H9 (cell line): Measurements from ENCODE around the gene SENP7. TPM values are rescaled to one million over a fixed set of nuclear protein-coding genes. Genes with fewer than 3 reads are reported as not detected.
"Not testable (repeated sequence)": the region's sequence is repeated elsewhere in the genome, so short reads cannot be mapped to it uniquely, and the experiment has no call there.

ENCODE experiments used
- DNase-seq: peaks from one replicate; pipeline ENCODE4 v3.0.0-alpha.2; 2017
- H2AFZ ChIP-seq: one replicate; pipeline ENCODE4 v1.6.1; 2013; ENCODE audit warnings: mild to moderate bottlenecking, low read length, control low read depth, moderate library complexity
- H2AK5ac ChIP-seq: 2 replicates; pipeline ENCODE4 v1.6.1; 2013; ENCODE audit warnings: low read length, control low read depth, mixed read lengths; ENCODE audit not compliant: insufficient read length
- H2BK120ac ChIP-seq: one replicate; pipeline ENCODE4 v1.6.1; 2013; ENCODE audit warnings: low read depth, mild to moderate bottlenecking, low read length, control low read depth, inconsistent platforms; ENCODE audit not compliant: poor library complexity, severe bottlenecking
- H2BK12ac ChIP-seq: 2 replicates; pipeline ENCODE4 v1.6.1; 2013; ENCODE audit warnings: low read length, control low read depth, mixed read lengths, low read depth; ENCODE audit not compliant: insufficient read length
- H2BK15ac ChIP-seq: 2 replicates; pipeline ENCODE4 v1.6.1; 2013; ENCODE audit warnings: low read depth, low read length, control low read depth
- H2BK20ac ChIP-seq: one replicate; pipeline ENCODE4 v1.6.1; 2013; ENCODE audit warnings: low read depth, mild to moderate bottlenecking, low read length, control low read depth, inconsistent platforms; ENCODE audit not compliant: poor library complexity, severe bottlenecking
- H2BK5ac ChIP-seq: 2 replicates; pipeline ENCODE4 v1.6.1; 2013; ENCODE audit warnings: low read length, control low read depth, mixed read lengths; ENCODE audit not compliant: insufficient read length
- H3K14ac ChIP-seq: 2 replicates; pipeline ENCODE4 v1.6.1; 2013; ENCODE audit warnings: low read length, control low read depth; ENCODE audit not compliant: insufficient read depth
- H3K18ac ChIP-seq: 2 replicates; pipeline ENCODE4 v1.6.1; 2013; ENCODE audit warnings: low read depth, mild to moderate bottlenecking, mixed read lengths, low read length, control low read depth; ENCODE audit not compliant: insufficient read length
- H3K23ac ChIP-seq: 2 replicates; pipeline ENCODE4 v1.6.1; 2013; ENCODE audit warnings: low read length, control low read depth, mixed read lengths, low read depth; ENCODE audit not compliant: insufficient read length
- H3K23me2 ChIP-seq: 2 replicates; pipeline ENCODE4 v1.6.1; 2013; ENCODE audit warnings: low read depth, mild to moderate bottlenecking, mixed read lengths, low read length, control low read depth; ENCODE audit not compliant: insufficient read length, poor library complexity, severe bottlenecking
- H3K27ac ChIP-seq: 2 replicates; pipeline ENCODE4 v1.5.1; 2013; ENCODE audit warnings: low read length, control low read depth, mixed read lengths, low read depth; ENCODE audit not compliant: insufficient read length
- H3K27me3 ChIP-seq: 2 replicates; pipeline ENCODE4 v1.6.1; 2013; ENCODE audit warnings: low read length, control low read depth, inconsistent platforms; ENCODE audit not compliant: insufficient read depth
- H3K4ac ChIP-seq: 2 replicates; pipeline ENCODE4 v1.6.1; 2013; ENCODE audit warnings: low read depth, mild to moderate bottlenecking, control low read depth, inconsistent platforms, low read length, moderate library complexity
- H3K4me1 ChIP-seq: 2 replicates; pipeline ENCODE4 v1.6.1; 2013; ENCODE audit warnings: low read length, control low read depth, inconsistent platforms; ENCODE audit not compliant: insufficient read depth
- H3K4me2 ChIP-seq: 2 replicates; pipeline ENCODE4 v1.6.1; 2013; ENCODE audit warnings: low read length, control low read depth, mixed read lengths; ENCODE audit not compliant: insufficient read length, insufficient read depth
- H3K56ac ChIP-seq: 2 replicates; pipeline ENCODE4 v1.6.1; 2013; ENCODE audit warnings: low read depth, mild to moderate bottlenecking, mixed read lengths, low read length, control low read depth; ENCODE audit not compliant: insufficient read length
- H3K79me1 ChIP-seq: 2 replicates; pipeline ENCODE4 v1.6.1; 2013; ENCODE audit warnings: low read depth, mild to moderate bottlenecking, moderate library complexity, low read length, control low read depth, inconsistent platforms; ENCODE audit not compliant: insufficient read depth, poor library complexity, severe bottlenecking
- H3K79me2 ChIP-seq: 2 replicates; pipeline ENCODE4 v1.6.1; 2013; ENCODE audit warnings: low read length, control low read depth, inconsistent platforms; ENCODE audit not compliant: insufficient read depth
- H3K9ac ChIP-seq: 2 replicates; pipeline ENCODE4 v1.6.1; 2013; ENCODE audit warnings: low read length, control low read depth, mixed read lengths; ENCODE audit not compliant: insufficient read length; ENCODE audit errors: extremely low read depth
- H3K9me3 ChIP-seq: one replicate; pipeline ENCODE4 v1.6.1; 2013; ENCODE audit warnings: low read depth, low read length, inconsistent platforms; ENCODE audit not compliant: control insufficient read depth
- H3T11ph ChIP-seq: one replicate; pipeline ENCODE4 v1.6.1; 2013; ENCODE audit warnings: mild to moderate bottlenecking, low read length, control low read depth, inconsistent platforms
- H4K20me1 ChIP-seq: one replicate; pipeline ENCODE4 v1.6.1; 2013; ENCODE audit not compliant: control insufficient read depth, insufficient read length, insufficient read depth
- H4K5ac ChIP-seq: 2 replicates; pipeline ENCODE4 v1.6.1; 2013; ENCODE audit warnings: low read depth, mild to moderate bottlenecking, mixed read lengths, low read length, control low read depth; ENCODE audit not compliant: insufficient read length
- H4K8ac ChIP-seq: replicated peaks from 2 replicates; pipeline ENCODE4 v1.6.1; 2013; ENCODE audit warnings: low read length, control low read depth, mixed read lengths, low read depth; ENCODE audit not compliant: insufficient read length
- H4K91ac ChIP-seq: 2 replicates; pipeline ENCODE4 v1.6.1; 2013; ENCODE audit warnings: low read depth, mild to moderate bottlenecking, moderate library complexity, mixed read lengths, low read length, control low read depth; ENCODE audit not compliant: insufficient read length
- H3K27ac Mint-ChIP-seq, 3 experiments: 2 replicates in 2 of 3; 3 replicates in 1 of 3; pipeline ENCODE4 v1.8.0; 2020 to 2021; ENCODE audit warnings: mixed read lengths in 3 of 3, mild to moderate bottlenecking in 1 of 3, moderate library complexity in 1 of 3
- H3K27me3 Mint-ChIP-seq: 2 replicates; pipeline ENCODE4 v1.8.0; 2021; ENCODE audit warnings: low read depth, mild to moderate bottlenecking, moderate library complexity, mixed read lengths
- H3K36me3 Mint-ChIP-seq, 3 experiments: 2 replicates in 2 of 3; 3 replicates in 1 of 3; pipeline ENCODE4 v1.8.0; 2020 to 2021; ENCODE audit warnings: low read depth in 3 of 3, mixed read lengths in 3 of 3; ENCODE audit not compliant: insufficient read depth in 1 of 3
- H3K4me1 Mint-ChIP-seq, 2 experiments: 2 replicates each; pipeline ENCODE4 v1.8.0; 2020; ENCODE audit warnings: mixed read lengths in 2 of 2
- H3K4me3 Mint-ChIP-seq, 2 experiments: 2 replicates in 1 of 2; 3 replicates in 1 of 2; pipeline ENCODE4 v1.8.0; 2020 to 2021; ENCODE audit warnings: mild to moderate bottlenecking in 2 of 2, mixed read lengths in 2 of 2, moderate library complexity in 1 of 2
- H3K9me3 Mint-ChIP-seq, 2 experiments: 2 replicates in 1 of 2; 3 replicates in 1 of 2; pipeline ENCODE4 v1.8.0; 2020; ENCODE audit warnings: mild to moderate bottlenecking in 2 of 2, mixed read lengths in 2 of 2, moderate library complexity in 1 of 2
- CTCF ChIP-seq: fragments of 200-600 bp; sonication (generic); conservative IDR thresholded peaks from 3 replicates; pipeline ENCODE4 v1.8.0; 2021; ENCODE audit warnings: antibody characterized with exemption, mild to moderate bottlenecking
- WGBS: extraction: QIAGEN DNeasy Blood & Tissue Kit; methylation state at CpG from one replicate; pipeline ENCODE4 v1.1.7; 2013; ENCODE audit warnings: missing lambda C conversion rate, low lambda C conversion rate, mixed read lengths; ENCODE audit not compliant: insufficient read length; ENCODE audit errors: extremely low coverage; 5-methylcytosine and 5-hydroxymethylcytosine counted together
- total RNA-seq: library from RNA; stranded (reverse); gene quantifications from 2 replicates; pipeline ENCODE4 v1.2.1, GENCODE V29; 2021

SENP7 gene
- total RNA-seq, 1 experiment from 2014 or later = 8.4 TPM

- Mint-ChIP-seq H3K4me3 (no peak overlapping the region), H3K27ac (no peak overlapping the region), H3K36me3 (peaks cover 0 to 2% (median 0%) of the 10 kb centered on the region in 3 experiments; a peak in 1 of 7 replicates), H3K27me3 (no peaks in the 10 kb centered on the region), H3K9me3 (peaks cover 0 to 2% of the 10 kb centered on the region in 2 experiments; a peak in 2 of 5 replicates), H3K4me1 (no peaks in the 10 kb centered on the region)
- H3K18ac ChIP-seq = no peak overlapping the region
- no peaks in the 10 kb centered on the region for H3K27me3 ChIP-seq
- H4K5ac ChIP-seq = no peak overlapping the region
- H2BK20ac ChIP-seq = no peak overlapping the region
- no peak overlapping the region for H3K56ac ChIP-seq
- no peaks in the 10 kb centered on the region for H3K79me1 ChIP-seq
- H3K79me2 ChIP-seq = no peaks in the 10 kb centered on the region
- no peak overlapping the region for H2AFZ ChIP-seq
- no peak overlapping the region for H3K23ac ChIP-seq
- no peak overlapping the region for H3K4me2 ChIP-seq
- no peak overlapping the region for H2BK5ac ChIP-seq
- no peak overlapping the region for H3T11ph ChIP-seq
- DNase-seq = no peak
- no peaks in the 10 kb centered on the region for H4K20me1 ChIP-seq
- no peak overlapping the region for H2BK120ac ChIP-seq
- H4K91ac ChIP-seq = no peak overlapping the region
- no peak overlapping the region for H3K14ac ChIP-seq
- no peak for TF ChIP-seq CTCF
- no peak overlapping the region for H3K9ac ChIP-seq
- H2BK15ac ChIP-seq = no peak overlapping the region
- no peak overlapping the region for H3K4ac ChIP-seq
- WGBS = no CpG with 5 or more reads among the region's 3 CpGs
- no peaks in the 10 kb centered on the region for H3K4me1 ChIP-seq
- no peak overlapping the region for H2AK5ac ChIP-seq
- H4K8ac ChIP-seq = no peak overlapping the region
- H3K9me3 ChIP-seq = no peaks in the 10 kb centered on the region
- no peak overlapping the region for H2BK12ac ChIP-seq
- H3K23me2 ChIP-seq = no peaks in the 10 kb centered on the region
- no peak overlapping the region for H3K27ac ChIP-seq
Measured at GRCh38 chr3:101453961-101454360, 59.1 kb downstream of the SENP7 start.

GRCh38 chr3:101438641-101439040, 74.4 kb downstream of the SENP7 start:
- not testable (repeated sequence) for H2BK5ac ChIP-seq, H3K18ac ChIP-seq, H2AFZ ChIP-seq, H3K4me2 ChIP-seq, H3K23me2 ChIP-seq, H3K9me3 ChIP-seq, H3K27ac Mint-ChIP-seq, H4K20me1 ChIP-seq, H3K4ac ChIP-seq, H2BK15ac ChIP-seq, H3K4me1 Mint-ChIP-seq, H3K9ac ChIP-seq, H3K27ac ChIP-seq, H4K91ac ChIP-seq, H3K79me1 ChIP-seq, H4K8ac ChIP-seq, H2BK20ac ChIP-seq, H3K27me3 ChIP-seq, H2BK120ac ChIP-seq, H3K23ac ChIP-seq, H3K27me3 Mint-ChIP-seq, H2BK12ac ChIP-seq, H3T11ph ChIP-seq, DNase-seq, H3K4me1 ChIP-seq, H4K5ac ChIP-seq, H3K14ac ChIP-seq, H3K79me2 ChIP-seq, H3K56ac ChIP-seq, H2AK5ac ChIP-seq, H3K4me3 Mint-ChIP-seq
- Mint-ChIP-seq H3K9me3 (peaks cover 54 to 56% of the 10 kb centered on the region in 2 experiments), H3K36me3 (peaks cover 27 to 48% (median 32%) of the 10 kb centered on the region in 3 experiments)
- WGBS = no CpG with 5 or more reads among the region's 23 CpGs
